Posterior cingulate gyrus (tissue), 11 donors: ENCODE data around the gene NUP210L.
"Not testable (repeated sequence)": the region's sequence is repeated elsewhere in the genome, so short reads cannot be mapped to it uniquely, and the experiment has no call there.

ENCODE experiments used
- DNase-seq, 10 donors: peaks; one replicate each; pipeline versions ENCODE4 v3.0.0 to v3.0.0-alpha.2; 2020 to 2021; ENCODE audit warnings: mixed read lengths in 3 of 10
- intact Hi-C: fragments of 100-400 bp; cut with DNase I; formaldehyde crosslinking; loops from one replicate; pipeline ENCODE4 v1.15.1; 2023

Gene NUP210L

DNA sequence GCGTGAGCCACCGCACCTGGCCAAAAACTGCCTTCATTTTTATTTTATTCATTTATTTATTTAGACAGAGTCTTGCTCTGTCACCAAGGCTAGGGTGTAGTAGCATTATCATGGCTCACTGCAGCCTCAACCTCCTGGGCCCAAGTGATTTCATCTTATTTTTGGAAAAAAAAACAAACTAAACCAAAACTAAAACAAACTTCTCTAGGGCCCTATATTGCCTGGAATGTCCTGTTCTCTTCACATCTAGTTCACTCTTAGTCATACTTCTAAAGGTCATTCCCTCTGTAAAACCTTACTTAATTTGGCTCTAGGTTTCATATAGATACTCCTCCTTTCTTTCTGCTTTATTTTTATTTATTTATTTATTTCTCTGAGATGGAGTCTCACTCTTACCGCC is 148.7 kb downstream of the NUP210L start:
- intact Hi-C loops, result no loop called here
- no peak for DNase-seq

DNA sequence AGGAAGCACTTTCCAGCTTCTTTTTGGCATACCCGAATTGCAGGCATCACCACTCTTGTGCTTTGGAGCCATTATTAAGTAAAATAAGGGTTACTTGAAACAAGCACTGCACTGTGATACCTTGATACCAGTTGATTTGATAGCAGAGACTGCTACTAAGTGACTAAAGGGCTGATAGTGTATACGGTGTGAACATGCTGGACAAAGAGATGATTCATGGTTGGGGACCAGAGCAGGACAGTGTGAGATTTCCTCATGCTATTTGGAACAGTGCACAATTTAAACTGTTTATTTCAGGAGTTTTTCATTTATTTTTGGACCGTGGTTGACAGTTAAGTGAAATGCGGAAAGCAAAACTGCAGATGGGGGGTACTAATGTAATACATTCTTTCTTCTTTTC is 154.5 kb downstream of the NUP210L start:
- intact Hi-C loops, result no loop called here
- DNase-seq, result no peak

DNA sequence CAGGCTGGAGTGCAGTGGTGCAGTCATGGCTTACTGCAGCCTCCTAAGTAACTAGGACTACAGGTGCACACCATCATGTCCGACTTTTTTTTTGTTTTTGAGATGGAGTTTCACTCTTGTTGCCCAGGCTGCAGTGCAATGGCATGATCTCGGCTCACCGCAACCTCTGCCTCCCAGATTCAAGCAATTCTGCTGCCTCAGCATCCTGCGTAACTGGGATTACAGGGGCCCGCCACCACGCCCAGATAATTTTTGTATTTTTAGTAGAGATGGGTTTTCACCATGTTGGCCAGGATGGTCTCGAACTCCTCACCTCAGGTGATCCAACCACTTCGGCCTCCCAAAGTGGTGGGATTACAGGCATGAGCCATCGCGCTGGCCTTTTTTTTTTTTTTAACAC is 158.0 kb downstream of the NUP210L start:
- intact Hi-C loops, result not testable (repeated sequence)

DNA sequence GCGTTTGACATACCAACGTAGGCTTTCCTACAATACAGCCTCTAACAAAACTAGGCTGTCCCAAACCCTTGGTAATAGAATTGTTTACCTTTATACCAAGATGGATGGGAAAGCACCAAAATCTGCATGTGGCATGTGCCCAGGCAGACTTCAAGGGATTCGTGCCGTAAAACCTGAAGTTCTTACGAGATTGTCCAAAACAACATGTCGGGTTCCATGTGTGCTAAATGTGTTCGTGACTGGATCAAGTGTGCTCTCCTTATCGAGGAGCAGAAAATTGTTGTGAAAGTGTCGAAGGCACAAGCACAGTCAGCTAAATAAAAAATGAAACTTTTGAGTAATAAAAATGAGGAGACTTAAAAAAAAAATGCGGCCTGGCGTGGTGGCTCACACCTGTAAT is 159.2 kb downstream of the NUP210L start:
- DNase-seq, result no peak
- intact Hi-C loops, result no loop called here

More for the DNA sequence above, 158.0 kb downstream of the NUP210L start:
- not testable (repeated sequence) for DNase-seq

DNA sequence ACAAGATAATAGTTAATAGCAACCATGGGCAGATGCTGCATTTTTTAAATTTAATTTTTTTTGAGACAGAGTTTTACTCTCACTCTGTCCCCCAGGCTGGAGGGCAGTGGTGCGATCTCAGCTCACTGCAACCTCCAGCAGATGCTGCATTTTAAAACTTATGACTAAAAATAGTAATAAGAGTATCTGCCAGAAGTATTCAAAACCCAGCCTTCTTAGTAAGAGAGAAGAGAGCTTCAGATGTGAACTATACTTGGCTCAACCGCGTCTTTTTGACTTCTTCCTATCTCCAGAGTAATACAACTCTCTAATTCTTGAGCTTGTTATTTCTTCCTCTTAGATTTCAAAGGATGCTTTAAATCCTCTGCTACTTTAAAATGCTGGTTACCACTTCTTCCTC is 159.7 kb downstream of the NUP210L start:
- intact Hi-C loops, result no loop called here
- DNase-seq, result no peak

DNA sequence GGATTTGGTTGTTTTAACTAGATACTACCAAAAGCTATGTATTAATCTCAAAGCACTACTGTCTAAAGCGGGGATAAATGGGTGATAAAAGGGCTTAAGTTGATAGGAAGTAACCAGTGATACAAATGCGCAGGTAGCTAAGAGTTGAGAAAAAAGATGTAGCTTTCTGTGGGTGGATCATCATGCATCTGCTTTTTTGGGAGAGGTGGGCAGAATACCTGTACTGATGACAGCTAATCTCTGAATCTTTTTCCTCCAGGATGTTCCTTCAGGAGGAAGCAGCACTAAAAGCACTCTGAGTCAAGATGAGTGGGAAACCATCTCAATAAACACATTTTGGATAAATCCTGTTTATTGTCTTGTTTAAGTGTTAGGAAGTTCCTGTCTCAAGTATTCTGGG is 163.1 kb downstream of the NUP210L start:
- no peak for DNase-seq
- intact Hi-C loops, result no loop called here

DNA sequence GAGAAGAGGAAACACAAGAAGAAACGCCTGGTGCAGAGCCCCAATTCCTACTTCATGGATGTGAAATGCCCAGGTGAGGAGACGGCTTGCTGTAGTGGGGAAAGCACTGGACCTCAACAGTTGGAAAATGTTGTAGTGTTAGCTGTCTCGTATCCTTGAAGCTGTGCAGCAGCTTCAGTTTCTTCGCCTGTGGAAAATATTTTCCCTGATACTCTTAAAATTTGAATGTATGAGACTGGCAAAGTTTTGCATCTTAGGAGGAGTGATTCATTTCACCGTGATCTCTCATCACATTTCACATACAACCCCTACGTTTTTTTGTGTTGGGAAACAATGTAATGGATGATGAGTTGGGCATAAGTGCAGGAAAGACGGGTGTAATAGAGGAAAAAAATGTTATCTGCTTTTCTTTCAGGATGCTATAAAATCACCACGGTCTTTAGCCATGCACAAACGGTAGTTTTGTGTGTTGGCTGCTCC is 163.7 kb downstream of the NUP210L start:
- intact Hi-C loops, result no loop called here
- DNase-seq, result no peak

DNA sequence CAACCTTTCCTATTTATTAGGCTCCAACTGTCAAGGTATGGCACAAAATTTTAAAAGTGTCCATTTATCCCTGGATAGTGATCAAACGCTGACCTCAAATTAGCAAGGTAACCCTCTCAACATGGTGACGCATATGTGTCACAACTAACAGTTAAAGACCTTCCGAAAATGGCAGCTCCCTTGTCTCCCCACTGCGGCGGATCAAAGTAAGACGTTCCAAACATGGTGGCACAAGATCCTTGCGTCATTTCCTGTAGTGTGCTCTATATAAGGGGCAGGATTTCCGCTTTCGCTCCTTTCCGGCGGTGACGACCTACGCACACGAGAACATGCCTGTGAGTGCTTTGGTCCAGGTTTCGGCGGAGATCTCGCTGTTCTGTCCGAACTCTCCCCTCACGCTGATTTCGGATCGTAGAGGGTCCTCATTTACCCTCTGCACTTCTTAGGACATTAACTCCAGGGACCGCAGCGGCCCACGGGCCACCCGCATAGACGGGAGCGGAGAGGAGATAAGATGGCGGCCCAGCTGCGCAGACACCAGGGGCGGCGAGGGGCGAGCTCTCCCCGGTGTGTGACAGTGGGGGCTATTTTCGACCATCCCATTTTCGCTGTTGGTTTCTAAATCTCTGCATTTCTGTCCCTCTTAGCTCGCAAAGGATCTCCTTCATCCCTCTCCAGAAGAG is 164.3 kb downstream of the NUP210L start, which contains the start of gene RPS27:
RPS27 (plus strand) TSS at position 295 of the 683 bp plus-strand sequence; CDS start at position 330, 35 bp downstream.
- intact Hi-C loops, result no loop called here

DNA sequence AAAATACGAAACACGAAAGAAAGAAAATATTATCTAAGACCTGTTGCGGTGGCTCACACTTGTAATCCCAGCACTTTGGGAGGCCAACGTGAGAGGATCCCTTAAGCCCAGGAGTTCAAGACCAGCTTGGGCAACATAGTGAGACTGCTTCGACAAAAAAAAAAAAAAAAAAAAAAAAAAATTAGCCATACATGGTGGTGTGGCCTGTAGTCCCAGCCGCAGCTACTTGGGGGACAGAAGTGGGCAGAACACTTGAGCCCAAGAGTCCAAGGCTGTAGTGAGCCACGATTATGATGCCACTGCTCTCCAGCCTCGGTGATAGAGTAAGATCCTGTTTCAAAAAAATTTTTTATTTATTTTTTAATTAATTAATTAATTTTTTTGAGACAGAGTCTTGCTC is 167.3 kb downstream of the NUP210L start:
- DNase-seq, result peak in 2 of 10 donors; percentile 12 to 14
- intact Hi-C loops, result loop anchor here (5.0 kb wide), 1 partner anchor 260 kb away; the partner anchor contains the start of gene INTS3

More for the DNA sequence above, 164.3 kb downstream of the NUP210L start, which contains the start of gene RPS27:
- DNase-seq, result peak; percentile 76 to 98 (median 85)

DNA sequence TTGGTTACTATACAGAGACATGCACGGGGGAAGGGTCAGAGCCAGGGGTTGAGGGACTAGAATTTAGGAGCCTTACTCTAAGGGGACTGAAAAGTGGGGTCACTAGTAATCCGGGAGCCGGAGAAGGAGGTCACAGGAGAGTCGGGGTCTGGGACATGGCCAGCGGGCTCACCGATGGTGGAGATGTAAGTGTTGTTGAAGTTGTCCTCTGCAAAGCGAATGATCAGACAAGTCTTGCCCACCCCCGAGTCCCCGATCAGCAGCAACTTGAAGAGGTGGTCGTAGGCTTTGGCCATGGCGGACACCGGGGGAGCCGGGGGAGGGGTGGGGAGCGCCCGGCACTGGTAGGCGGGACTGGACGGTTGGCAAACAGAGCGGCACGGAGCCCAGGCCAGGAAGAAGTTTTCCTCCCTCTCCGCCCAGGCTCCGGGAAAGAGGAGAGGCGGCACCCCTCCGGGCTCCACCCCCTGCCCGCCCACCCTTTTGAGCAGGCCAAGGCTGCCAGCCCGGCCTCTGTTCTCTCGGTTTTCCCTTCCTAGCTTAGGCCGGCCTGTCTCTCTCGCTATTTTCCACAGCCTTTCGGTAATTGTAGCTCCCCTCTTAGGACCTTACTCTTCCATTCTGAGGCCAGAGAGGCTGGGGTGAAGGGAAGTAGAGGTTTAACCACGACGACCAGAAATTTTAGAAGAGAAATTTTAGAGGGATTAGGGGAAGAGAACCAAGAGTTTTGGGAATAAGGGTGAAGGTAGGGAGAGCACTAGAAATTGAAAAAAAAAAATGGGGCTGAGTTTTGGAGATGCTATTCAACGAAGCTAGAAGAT is 168.7 kb downstream of the NUP210L start, which contains the start of gene RAB13:
RAB13 (minus strand) TSS at position 399 of the 821 bp plus-strand sequence; CDS start at position 296, 103 bp downstream.
- DNase-seq, result peak in 9 of 10 donors; percentile 38 to 92 (median 59)
- intact Hi-C loops, result loop anchor here (1.0 to 5.0 kb wide), 3 partner anchors 189 to 309 kb away; partner anchors contain the start of gene INTS3

DNA sequence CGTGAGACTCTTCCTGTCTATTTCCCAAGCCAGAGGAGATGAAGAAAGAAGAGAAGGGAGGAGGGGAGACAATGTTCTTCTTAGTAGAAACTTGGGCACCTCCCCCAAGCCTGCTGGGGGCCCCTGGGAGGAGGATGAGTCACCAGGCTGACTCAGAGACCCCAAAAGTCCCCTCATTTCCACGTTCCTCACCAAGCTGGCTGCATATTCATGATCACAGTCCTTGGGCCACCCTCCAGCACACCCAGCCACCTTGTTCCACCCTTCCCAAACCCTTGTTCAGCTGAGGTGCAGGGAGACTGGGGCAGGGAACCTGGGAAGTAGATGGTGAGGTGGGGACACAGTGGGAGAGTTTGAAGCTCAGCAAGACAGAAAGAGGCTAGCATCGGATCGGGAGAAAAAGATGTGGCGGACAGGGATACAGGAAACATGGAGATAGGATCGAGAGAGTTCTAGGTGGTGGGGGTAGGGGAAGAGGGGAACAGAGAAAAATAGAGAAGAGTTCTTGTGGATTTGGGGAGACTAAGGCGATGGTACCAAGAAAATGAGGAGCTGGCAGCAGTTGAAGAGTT is 169.4 kb downstream of the NUP210L start:
- intact Hi-C loops, result loop anchor here (5.0 kb wide), 1 partner anchor 258 kb away; the partner anchor contains the start of gene INTS3
- no peak for DNase-seq

DNA sequence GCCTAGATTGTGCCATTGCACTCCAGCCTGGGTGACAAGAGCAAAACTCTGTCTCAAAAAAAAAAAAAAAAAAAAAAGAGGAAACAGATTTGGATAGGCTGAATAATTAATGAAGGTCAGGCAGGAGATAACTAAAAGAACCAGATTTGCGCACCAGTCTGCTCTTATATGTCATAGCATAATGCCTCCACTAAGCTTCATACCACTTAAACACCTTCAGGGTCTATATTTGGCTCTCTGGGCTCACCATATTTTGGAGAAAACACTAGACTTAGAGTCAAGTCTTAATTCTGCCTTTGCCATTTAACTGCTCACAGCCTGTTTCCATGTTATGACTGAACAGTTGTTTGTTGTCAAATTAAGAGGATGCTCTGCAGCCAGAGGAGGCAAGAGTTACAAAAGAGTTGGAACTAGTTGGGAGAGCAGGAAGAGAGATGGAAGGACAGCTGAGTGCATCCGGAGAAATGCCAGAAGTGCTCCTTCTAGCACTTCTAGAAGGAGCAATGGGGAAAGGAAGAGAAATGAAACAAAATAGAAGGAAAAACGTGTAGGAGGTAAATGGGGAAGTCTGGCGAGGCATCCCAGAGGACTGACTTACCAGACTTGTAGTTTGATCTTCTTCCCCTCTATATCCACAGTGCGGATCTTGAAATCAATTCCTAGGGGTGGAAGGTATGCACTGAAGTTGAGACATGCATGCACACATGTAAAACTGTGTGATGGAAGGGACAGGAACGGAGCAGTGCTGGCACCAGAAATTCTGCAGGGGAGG is 170.6 kb downstream of the NUP210L start:
- intact Hi-C loops, result no loop called here
- no peak for DNase-seq

DNA sequence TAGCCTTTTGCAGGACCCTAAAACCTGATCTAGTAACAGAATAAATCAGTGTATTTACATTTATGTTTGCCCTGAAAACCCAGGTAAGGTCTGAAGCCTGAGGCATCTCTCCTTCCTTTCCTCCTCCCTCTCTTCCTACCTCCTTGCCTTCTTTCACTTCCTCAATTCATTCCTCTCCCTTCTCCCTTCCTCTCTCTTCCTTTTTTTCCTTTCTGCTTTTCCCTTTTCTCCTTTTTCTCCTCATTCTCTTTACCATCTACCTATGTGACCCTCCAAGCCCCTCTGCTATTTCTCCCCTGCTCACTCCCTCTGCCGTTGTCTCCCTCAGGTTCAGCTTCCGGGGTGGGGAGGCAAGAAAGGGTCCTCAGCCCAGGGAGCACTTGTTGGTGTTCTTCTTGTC is 173.1 kb downstream of the NUP210L start:
- DNase-seq, result peak in 2 of 10 donors; percentile 17 to 33

DNA sequence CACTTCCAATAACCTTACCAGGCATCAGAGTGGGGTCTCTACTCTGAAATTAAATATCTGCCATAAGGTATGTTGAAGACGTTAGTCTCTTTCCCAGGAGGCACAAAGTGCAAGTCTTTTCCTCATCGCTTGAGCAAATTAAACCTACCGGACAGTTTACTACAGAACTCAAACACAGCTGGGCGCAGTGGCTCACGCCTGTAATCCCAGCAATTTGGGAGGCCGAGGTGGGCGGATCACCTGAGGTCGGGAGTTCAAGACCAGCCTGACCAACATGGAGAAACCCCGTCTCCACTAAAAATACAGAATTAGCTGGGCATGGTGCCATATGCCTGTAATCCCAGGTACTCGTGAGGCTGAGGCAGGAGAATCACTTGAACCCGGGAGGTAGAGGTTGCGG is 175.8 kb downstream of the NUP210L start:
- intact Hi-C loops, result not testable (repeated sequence)

More for the DNA sequence above, 173.1 kb downstream of the NUP210L start:
- intact Hi-C loops, result not testable (repeated sequence)

DNA sequence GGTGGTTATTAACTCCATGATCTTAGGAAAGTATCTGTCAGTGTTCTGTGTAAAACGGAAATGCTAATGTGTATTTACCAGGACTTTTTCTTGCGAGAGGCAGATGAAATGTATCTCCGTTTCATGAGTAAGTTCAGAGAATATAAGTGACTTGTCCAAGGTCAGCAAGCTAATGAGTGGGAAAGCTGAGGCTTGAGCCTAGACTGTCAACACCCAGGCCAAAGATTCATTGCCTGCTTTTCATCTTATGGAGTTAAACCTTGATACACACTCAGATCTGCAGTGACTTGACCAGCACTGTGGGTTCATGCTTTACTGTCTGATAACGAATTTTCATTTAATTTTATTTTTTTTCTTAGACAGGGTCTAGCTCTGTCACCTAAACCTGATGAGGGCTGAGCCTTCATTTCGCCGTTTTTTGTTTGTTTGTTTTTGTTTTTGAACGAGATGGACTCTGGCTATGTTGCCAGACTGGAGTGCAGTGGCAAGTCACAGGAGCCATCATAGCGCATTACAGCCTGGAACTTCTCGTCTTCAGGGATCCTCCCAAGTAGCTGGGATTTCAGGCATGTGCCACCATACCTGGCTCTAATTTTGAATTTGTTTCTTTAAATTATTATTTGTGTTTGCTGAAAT is 176.5 kb downstream of the NUP210L start:
- intact Hi-C loops, result no loop called here
- peak in 1 of 10 donors; percentile 7 for DNase-seq

More for the DNA sequence above, 175.8 kb downstream of the NUP210L start:
- DNase-seq, result peak in 1 of 10 donors; percentile 13

DNA sequence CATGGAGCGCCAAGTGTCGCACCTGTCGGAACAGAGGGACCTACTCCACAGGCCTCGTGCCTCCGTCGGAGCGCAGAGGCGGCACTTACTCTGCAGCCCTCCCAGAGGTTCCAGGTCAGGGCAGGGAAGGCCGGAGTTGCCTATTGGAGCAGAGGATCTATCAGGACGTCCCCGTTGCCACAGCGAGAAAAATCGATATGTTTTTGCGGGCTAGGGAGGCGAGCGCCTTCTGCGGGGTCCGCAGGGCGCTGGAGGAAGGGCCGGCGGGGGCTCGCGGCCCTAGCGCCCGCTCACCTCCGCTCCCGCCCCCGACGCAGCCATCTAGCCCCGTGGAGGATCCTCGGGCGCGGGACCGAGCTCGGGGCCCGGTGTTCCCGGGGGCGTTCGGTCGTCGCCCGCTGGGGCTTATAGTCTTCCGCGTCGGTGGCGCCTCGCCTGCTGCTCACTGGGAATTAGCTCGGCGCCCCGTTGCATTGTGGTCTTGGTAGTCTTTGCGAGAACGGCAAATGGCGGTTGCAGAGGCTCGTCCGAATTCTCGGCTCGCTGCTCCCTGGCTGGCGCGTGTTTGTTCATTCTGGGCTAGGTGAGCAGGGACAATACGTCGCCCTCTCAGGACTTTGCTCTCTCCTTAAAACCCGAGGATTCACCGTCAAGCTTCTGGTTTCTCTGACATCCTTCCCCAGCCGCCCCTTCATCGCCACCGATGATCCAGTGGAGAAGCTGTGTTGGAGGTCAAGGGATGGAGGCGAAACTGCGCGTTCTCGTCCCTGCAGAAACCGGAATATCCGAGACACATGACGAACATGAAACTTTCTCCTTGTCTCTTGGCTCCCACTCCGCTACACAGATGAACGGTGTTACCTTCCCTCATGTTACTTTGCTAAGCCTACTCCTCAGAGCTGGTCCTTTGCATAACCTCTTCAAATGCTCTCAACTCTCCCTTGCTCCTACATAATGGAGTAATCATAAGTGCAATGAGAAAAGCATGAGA is 177.3 kb downstream of the NUP210L start, which contains the start of gene JTB:
JTB (minus strand) TSS at position 425 of the 991 bp plus-strand sequence; CDS start at position 3, 422 bp downstream.
- peak; percentile 83 to 98 (median 90) for DNase-seq
- intact Hi-C loops, result no loop called here

DNA sequence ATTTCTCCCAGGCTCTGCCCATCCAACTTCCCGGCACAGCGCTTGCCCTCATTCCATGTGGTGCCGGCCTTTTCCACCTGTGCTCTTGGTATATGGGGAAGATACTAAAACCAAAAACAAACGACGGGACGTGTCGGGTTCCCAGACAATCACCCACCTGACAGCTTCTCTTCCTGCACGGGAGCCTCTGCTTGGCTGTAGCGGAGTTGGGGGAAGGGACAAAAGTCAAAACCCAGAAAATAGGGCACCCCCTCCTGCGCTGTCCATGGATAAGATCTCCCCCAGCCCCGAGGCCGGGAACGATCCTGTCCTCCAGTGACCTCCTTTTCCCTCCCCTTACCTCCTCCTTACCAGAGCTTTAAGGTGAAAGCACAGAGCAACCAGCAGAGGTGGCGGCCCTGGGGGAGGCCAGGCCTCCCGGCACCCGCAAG is 178.0 kb downstream of the NUP210L start:
- intact Hi-C loops, result no loop called here
- DNase-seq, result peak in 1 of 10 donors; percentile 47

DNA sequence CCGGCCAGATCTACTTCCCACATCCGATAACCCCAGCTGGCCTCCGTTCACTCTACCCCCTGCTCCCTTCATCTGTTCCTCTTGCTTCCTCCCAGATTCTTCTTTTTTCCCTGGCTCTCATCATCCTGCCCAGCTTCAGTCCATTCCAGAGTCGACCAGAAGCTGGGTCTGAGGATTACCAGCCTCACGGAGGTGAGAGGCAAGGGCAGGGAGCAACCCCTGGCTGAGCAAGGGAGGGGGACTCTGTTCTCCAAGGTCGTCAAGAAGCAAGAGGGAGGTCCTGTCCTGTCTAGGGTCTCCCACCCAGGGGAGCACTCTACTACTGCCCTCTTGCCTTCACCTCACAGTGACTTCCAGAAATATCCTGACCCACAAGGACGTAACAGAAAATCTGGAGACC is 181.3 kb downstream of the NUP210L start:
- DNase-seq, result no peak
- intact Hi-C loops, result no loop called here
